Mammary epithelial cell (primary cell): ENCODE data around the gene KRT85.

Experiments used
- CTCF ChIP-seq, 2 donors: IDR thresholded peaks in 1 of 2; conservative IDR thresholded peaks in 1 of 2; 2 replicates each; pipeline ENCODE4 v1.5.1; 2011 to 2012; ENCODE audit warnings: inconsistent platforms in 2 of 2, low read length in 2 of 2, mild to moderate bottlenecking in 2 of 2, control low read depth in 1 of 2, low read depth in 1 of 2; ENCODE audit not compliant: insufficient read depth in 1 of 2; ENCODE audit errors: extremely low read depth in 1 of 2
- EZH2 ChIP-seq: IDR thresholded peaks from 2 replicates; pipeline ENCODE4 v1.6.1; 2012; ENCODE audit warnings: low read length, inconsistent platforms, borderline replicate concordance

- no peak for TF ChIP-seq CTCF (conservative IDR thresholded peaks at IDR 0.05 in 1 of 2, IDR thresholded peaks at IDR 0.05 in 1 of 2; ENCODE audit: extremely low read depth in 1 of 2, insufficient read depth in 1 of 2, low read depth in 1 of 2, low read length in 2 of 2)
- TF ChIP-seq EZH2: no peak
These were observed 48.9 kb downstream of the KRT85 start for GRCh38 chr12:52318241-52318990.
